GM10266 (cell line): ENCODE results near the gene CBX1.

Source experiments
- DNase-seq: peaks from one replicate; pipeline ENCODE4 v3.0.0; 2012; ENCODE audit errors: extremely low spot score
- TF ChIP-seq, protein P1 (sequence below): IDR thresholded peaks from 2 replicates; pipeline ENCODE4 v1.5.1; 2012; ENCODE audit warnings: mild to moderate bottlenecking, low read depth; ENCODE audit not compliant: control insufficient read depth, insufficient read depth; ENCODE audit errors: missing control alignments

CBX1 gene

GRCh38 chr17:48144231-48144630 lies 43.0 kb upstream of the CBX1 start:
- no peak for DNase-seq
- TF ChIP-seq, protein P1, sequence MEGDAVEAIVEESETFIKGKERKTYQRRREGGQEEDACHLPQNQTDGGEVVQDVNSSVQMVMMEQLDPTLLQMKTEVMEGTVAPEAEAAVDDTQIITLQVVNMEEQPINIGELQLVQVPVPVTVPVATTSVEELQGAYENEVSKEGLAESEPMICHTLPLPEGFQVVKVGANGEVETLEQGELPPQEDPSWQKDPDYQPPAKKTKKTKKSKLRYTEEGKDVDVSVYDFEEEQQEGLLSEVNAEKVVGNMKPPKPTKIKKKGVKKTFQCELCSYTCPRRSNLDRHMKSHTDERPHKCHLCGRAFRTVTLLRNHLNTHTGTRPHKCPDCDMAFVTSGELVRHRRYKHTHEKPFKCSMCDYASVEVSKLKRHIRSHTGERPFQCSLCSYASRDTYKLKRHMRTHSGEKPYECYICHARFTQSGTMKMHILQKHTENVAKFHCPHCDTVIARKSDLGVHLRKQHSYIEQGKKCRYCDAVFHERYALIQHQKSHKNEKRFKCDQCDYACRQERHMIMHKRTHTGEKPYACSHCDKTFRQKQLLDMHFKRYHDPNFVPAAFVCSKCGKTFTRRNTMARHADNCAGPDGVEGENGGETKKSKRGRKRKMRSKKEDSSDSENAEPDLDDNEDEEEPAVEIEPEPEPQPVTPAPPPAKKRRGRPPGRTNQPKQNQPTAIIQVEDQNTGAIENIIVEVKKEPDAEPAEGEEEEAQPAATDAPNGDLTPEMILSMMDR: no peak

GRCh38 chr17:48143629-48144028 lies 42.4 kb upstream of the CBX1 start:
- no peak for DNase-seq
- TF ChIP-seq, protein P1: no peak

DNA sequence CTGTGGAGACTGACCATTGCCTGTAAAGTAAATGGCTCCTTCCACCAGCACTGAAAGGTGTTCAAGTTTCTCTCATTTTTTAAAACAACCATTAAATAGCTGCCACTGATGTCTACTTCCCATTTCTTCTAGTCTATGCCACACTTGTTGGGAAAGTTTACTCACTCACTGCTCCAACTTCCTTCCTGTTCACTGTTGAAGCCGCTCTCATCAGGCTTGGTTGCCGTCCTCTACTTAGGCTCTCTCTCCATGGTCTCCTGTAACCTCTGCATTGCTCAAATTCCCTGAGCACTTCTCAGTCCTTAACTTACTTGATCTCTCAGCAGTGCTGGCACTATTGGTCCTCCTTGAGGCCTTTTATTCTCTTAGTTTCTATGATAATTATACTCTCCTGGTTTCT lies 38.7 kb upstream of the CBX1 start:
- TF ChIP-seq, protein P1: no peak
- DNase-seq: no peak

- DNase-seq: no peak
- TF ChIP-seq, protein P1: no peak
Measured at GRCh38 chr17:48137656-48138055, 36.4 kb upstream of the CBX1 start.

DNA sequence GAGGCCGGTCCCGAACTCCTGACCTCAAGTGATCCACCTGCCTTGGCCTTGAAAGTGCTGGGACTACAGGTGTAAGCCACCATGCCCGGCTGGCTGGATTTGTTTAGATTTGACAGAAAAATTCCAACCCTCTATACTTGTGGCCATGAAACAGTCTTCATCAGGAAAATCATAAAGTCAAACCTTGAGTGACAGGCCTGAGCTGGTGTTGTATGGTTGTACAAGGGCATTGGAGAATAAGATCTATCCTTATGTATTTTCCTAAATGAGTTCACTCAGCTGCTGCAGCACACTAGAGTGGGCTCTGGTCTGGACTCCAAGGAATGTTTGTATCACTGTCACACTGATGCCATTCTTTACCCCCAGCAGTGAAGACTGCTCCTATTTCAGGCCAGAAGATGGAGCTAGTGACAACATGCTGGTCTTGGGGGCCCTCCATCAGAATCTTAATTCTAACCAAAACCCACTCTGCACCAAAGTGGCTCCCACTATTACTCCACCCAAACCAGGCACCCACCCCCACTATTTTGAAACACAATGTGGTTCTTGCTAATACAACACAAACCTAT lies 33.7 kb upstream of the CBX1 start:
- TF ChIP-seq, protein P1: peak; percentile 53
- DNase-seq: no peak

DNA sequence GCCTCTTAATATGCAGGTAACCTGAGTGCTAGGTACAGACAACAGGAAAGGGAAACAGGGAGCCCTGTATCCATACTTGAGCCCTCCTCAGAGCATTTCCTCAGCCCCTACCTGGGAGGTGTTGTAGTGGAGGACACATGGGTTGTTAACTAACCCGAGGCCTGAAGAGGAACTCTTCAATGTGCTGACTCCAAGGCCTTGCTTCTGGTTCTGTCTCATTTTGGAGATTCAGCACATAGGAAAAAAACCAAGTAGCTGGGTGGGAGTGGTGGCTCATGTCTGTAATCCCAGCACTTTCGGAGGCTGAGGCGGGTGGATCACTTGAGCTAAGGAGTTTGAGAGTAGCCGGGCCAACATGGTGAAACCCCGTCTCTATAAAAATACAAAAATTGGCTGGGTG lies 31.1 kb upstream of the CBX1 start:
- no peak for DNase-seq
- TF ChIP-seq, protein P1: no peak

GRCh38 chr17:48131216-48131824 lies 30.0 kb upstream of the CBX1 start:
- DNase-seq: peak; percentile 60
- TF ChIP-seq, protein P1: peak; percentile 83
